IMR-90 (cell line): ENCODE measurements around the gene CBFA2T3. TPM values are rescaled to one million over a fixed set of nuclear protein-coding genes. Genes with fewer than 3 reads are reported as not detected.

Experiments
- ATAC-seq: fragments of 200-7000 bp; cut with Tn5 transposase; 2 replicates; pipeline ENCODE4 v1.9.1; 2020; ENCODE audit warnings: low read depth, mild to moderate bottlenecking, moderate library complexity
- BruUV-seq: library from RNA; stranded (reverse); fragments of 400-500 nt; replicated peaks from 2 replicates; lab custom pipeline; 2021; lab: Mats Ljungman, UMichigan
- CTCF ChIA-PET: fragments of 300-600 bp; formaldehyde crosslinking; extraction: SDS; loops from one replicate; lab custom pipeline; 2021; ENCODE audit warnings: antibody characterized with exemption; lab: Yijun Ruan, JAX
- POLR2A ChIA-PET: fragments of 300-600 bp; sonication (Branson Sonifier 250); formaldehyde crosslinking; loops from one replicate; lab custom pipeline; 2022; ENCODE audit warnings: antibody characterized with exemption; ENCODE audit not compliant: unreplicated experiment; lab: Charles Lee
- DNase-seq: peaks from one replicate; pipeline ENCODE4 v3.0.0; 2013
- H2AFZ ChIP-seq: replicated peaks from 2 replicates; pipeline ENCODE3; 2013; ENCODE audit warnings: low read length, mild to moderate bottlenecking; ENCODE audit not compliant: poor library complexity
- H2AK5ac ChIP-seq: 2 replicates; pipeline ENCODE4 v1.6.1; 2013; ENCODE audit warnings: low read depth, low read length, inconsistent platforms
- H2AK9ac ChIP-seq: replicated peaks from 2 replicates; pipeline ENCODE3; 2013; ENCODE audit warnings: mild to moderate bottlenecking, low read depth, low read length, moderate library complexity; ENCODE audit not compliant: poor library complexity
- H2BK120ac ChIP-seq: 2 replicates; pipeline ENCODE4 v1.6.1; 2013; ENCODE audit warnings: low read depth, low read length, inconsistent platforms
- H2BK15ac ChIP-seq: 3 replicates; pipeline ENCODE4 v1.6.1; 2013; ENCODE audit warnings: low read depth, low read length, inconsistent platforms
- H2BK20ac ChIP-seq: 2 replicates; pipeline ENCODE4 v1.6.1; 2013; ENCODE audit warnings: low read depth, mild to moderate bottlenecking, inconsistent platforms, low read length, moderate library complexity
- H2BK5ac ChIP-seq: 2 replicates; pipeline ENCODE4 v1.6.1; 2013; ENCODE audit warnings: mild to moderate bottlenecking, low read depth, low read length, inconsistent platforms; ENCODE audit not compliant: poor library complexity, severe bottlenecking
- H3K14ac ChIP-seq: replicated peaks from 2 replicates; pipeline ENCODE4 v1.6.1; 2013; ENCODE audit warnings: low read depth, low read length, inconsistent platforms
- H3K18ac ChIP-seq: 2 replicates; pipeline ENCODE4 v1.6.1; 2013; ENCODE audit warnings: low read depth, low read length, control low read depth
- H3K23ac ChIP-seq: 2 replicates; pipeline ENCODE4 v1.6.1; 2013; ENCODE audit warnings: low read depth, low read length, inconsistent platforms
- H3K27ac ChIP-seq: 2 replicates; pipeline ENCODE4 v1.5.1; 2013; ENCODE audit warnings: mild to moderate bottlenecking, control low read depth, low read length; ENCODE audit not compliant: insufficient read depth
- H3K27me3 ChIP-seq: 2 replicates; pipeline ENCODE4 v1.6.1; 2013; ENCODE audit warnings: low read length; ENCODE audit not compliant: control insufficient read depth, insufficient read depth
- H3K36me3 ChIP-seq: 2 replicates; pipeline ENCODE4 v1.6.1; 2013; ENCODE audit warnings: low read length, mixed read lengths; ENCODE audit not compliant: control insufficient read depth, insufficient read depth
- H3K4ac ChIP-seq: 2 replicates; pipeline ENCODE4 v1.6.1; 2013; ENCODE audit warnings: low read depth, low read length, inconsistent platforms
- H3K4me1 ChIP-seq: 2 replicates; pipeline ENCODE4 v1.6.1; 2013; ENCODE audit warnings: low read length, mixed read lengths; ENCODE audit not compliant: control insufficient read depth, insufficient read depth
- H3K4me2 ChIP-seq: 2 replicates; pipeline ENCODE4 v1.6.1; 2013; ENCODE audit warnings: low read depth, mild to moderate bottlenecking, control low read depth, low read length, moderate library complexity
- H3K4me3 ChIP-seq: 2 replicates; pipeline ENCODE4 v1.5.1; 2013; ENCODE audit warnings: low read depth, mild to moderate bottlenecking, control low read depth, low read length, moderate library complexity; ENCODE audit not compliant: insufficient read depth
- H3K56ac ChIP-seq: 2 replicates; pipeline ENCODE4 v1.6.1; 2013; ENCODE audit warnings: low read length, inconsistent platforms; ENCODE audit not compliant: insufficient read depth; ENCODE audit errors: extremely low read depth
- H3K79me1 ChIP-seq, 2 experiments: 2 replicates each; pipeline ENCODE4 v1.6.1; 2013; ENCODE audit warnings: low read length in 2 of 2, inconsistent platforms in 1 of 2, low read depth in 1 of 2
- H3K9ac ChIP-seq: 2 replicates; pipeline ENCODE4 v1.6.1; 2013; ENCODE audit warnings: low read depth, low read length, control low read depth
- H3K9me1 ChIP-seq: 2 replicates; pipeline ENCODE4 v1.6.1; 2013; ENCODE audit warnings: low read length, inconsistent platforms; ENCODE audit not compliant: insufficient read depth
- H3K9me3 ChIP-seq: 2 replicates; pipeline ENCODE4 v1.6.1; 2013; ENCODE audit warnings: low read length; ENCODE audit not compliant: control insufficient read depth, insufficient read depth
- H4K20me1 ChIP-seq: 2 replicates; pipeline ENCODE4 v1.6.1; 2013; ENCODE audit warnings: low read length, inconsistent platforms; ENCODE audit not compliant: insufficient read depth
- H4K5ac ChIP-seq: 2 replicates; pipeline ENCODE4 v1.6.1; 2013; ENCODE audit warnings: mild to moderate bottlenecking, low read depth, low read length, control low read depth
- H4K8ac ChIP-seq, 2 experiments: 2 replicates each; pipeline ENCODE4 v1.6.1; 2013; ENCODE audit warnings: low read depth in 2 of 2, low read length in 2 of 2, control low read depth in 1 of 2, inconsistent platforms in 1 of 2
- H4K91ac ChIP-seq: 2 replicates; pipeline ENCODE4 v1.6.1; 2013; ENCODE audit warnings: low read depth, low read length, inconsistent platforms; ENCODE audit not compliant: insufficient read depth
- BHLHE40 ChIP-seq: fragments of 150-350 bp; IDR thresholded peaks from 2 replicates; pipeline ENCODE4 v1.6.1; 2016; ENCODE audit warnings: mild to moderate bottlenecking, low read depth, low read length
- CEBPB ChIP-seq: IDR thresholded peaks from 2 replicates; pipeline ENCODE4 v1.6.1; 2012; ENCODE audit warnings: low read depth, low read length, improper control_type of control experiment
- CHD1 ChIP-seq: IDR thresholded peaks from 2 replicates; pipeline ENCODE4 v1.6.1; 2012; ENCODE audit warnings: low read depth, low read length, improper control_type of control experiment
- CTCF ChIP-seq: conservative IDR thresholded peaks from 2 replicates; pipeline ENCODE4 v1.5.1; 2012; ENCODE audit warnings: mild to moderate bottlenecking, low read depth, low read length, improper control_type of control experiment
- ELK1 ChIP-seq: fragments of 150-350 bp; IDR thresholded peaks from 2 replicates; pipeline ENCODE4 v1.6.1; 2016; ENCODE audit warnings: low read depth, mild to moderate bottlenecking, low read length, moderate library complexity, borderline replicate concordance
- FOS ChIP-seq: fragments of 150-350 bp; IDR thresholded peaks from 2 replicates; pipeline ENCODE4 v1.6.1; 2016; ENCODE audit warnings: low read depth, low read length
- MAFK ChIP-seq: IDR thresholded peaks from 2 replicates; pipeline ENCODE4 v1.6.1; 2012; ENCODE audit warnings: low read depth, low read length, improper control_type of control experiment
- MAZ ChIP-seq: IDR thresholded peaks from 2 replicates; pipeline ENCODE4 v1.6.1; 2012; ENCODE audit warnings: low read depth, mild to moderate bottlenecking, low read length, improper control_type of control experiment, moderate library complexity, borderline replicate concordance
- MXI1 ChIP-seq: IDR thresholded peaks from 2 replicates; pipeline ENCODE4 v1.6.1; 2012; ENCODE audit warnings: low read depth, mild to moderate bottlenecking, low read length, moderate library complexity, borderline replicate concordance
- POLR2A ChIP-seq: IDR thresholded peaks from 2 replicates; pipeline ENCODE4 v1.6.1; 2012; ENCODE audit warnings: mild to moderate bottlenecking, low read depth, low read length
- RAD21 ChIP-seq: IDR thresholded peaks from 2 replicates; pipeline ENCODE4 v1.6.1; 2012; ENCODE audit warnings: low read length, improper control_type of control experiment
- RCOR1 ChIP-seq: IDR thresholded peaks from 2 replicates; pipeline ENCODE4 v1.6.1; 2012; ENCODE audit warnings: mild to moderate bottlenecking, low read length, improper control_type of control experiment; ENCODE audit not compliant: insufficient replicate concordance
- RFX5 ChIP-seq: IDR thresholded peaks from 2 replicates; pipeline ENCODE4 v1.8.0; 2012; ENCODE audit warnings: low read depth, mild to moderate bottlenecking, low read length, moderate library complexity
- SMC3 ChIP-seq: fragments of 150-350 bp; IDR thresholded peaks from 2 replicates; pipeline ENCODE4 v1.6.1; 2016; ENCODE audit warnings: low read depth, mild to moderate bottlenecking, antibody characterized with exemption, low read length, moderate library complexity
- USF2 ChIP-seq: fragments of 150-350 bp; IDR thresholded peaks from 2 replicates; pipeline ENCODE4 v1.6.1; 2017; ENCODE audit warnings: mild to moderate bottlenecking, antibody characterized with exemption, low read length, low read depth
- WGBS, 2 experiments: methylation state at CpG; one replicate each; pipeline versions ENCODE4 v1.1.5 to v1.1.7; 2013; ENCODE audit warnings: missing lambda C conversion rate in 2 of 2; ENCODE audit not compliant: insufficient read length in 1 of 2; ENCODE audit errors: extremely low coverage in 2 of 2; 5-methylcytosine and 5-hydroxymethylcytosine counted together
- dilution Hi-C: fragments of 300-500 bp; cut with HindIII; formaldehyde crosslinking; loops from one replicate; pipeline ENCODE4 v1.14.3; 2018; ENCODE audit warnings: low sequenced_read_pairs; ENCODE audit not compliant: unreplicated experiment
- in situ Hi-C: fragments of 300-500 bp; cut with MboI; formaldehyde crosslinking; loops from 3 replicates; pipeline ENCODE4 v1.14.3; 2019; ENCODE audit warnings: low sequenced_read_pairs, inconsistent platforms, mixed read lengths
- intact Hi-C: fragments of 100-400 bp; cut with micrococcal nuclease; formaldehyde crosslinking; loops from 2 replicates; pipeline ENCODE4 v1.10.0; 2022
- polyA plus RNA-seq, 3 experiments: library from polyadenylated mRNA; depleted of rRNA; stranded (reverse); fragments of >200 nt; gene quantifications; 2 replicates each; pipeline ENCODE4 v1.2.3, GENCODE V29; 2012; ENCODE audit warnings: low replicate concordance in 1 of 3
- total RNA-seq: library from RNA; depleted of rRNA; stranded (reverse); fragments of >200 nt; gene quantifications from 2 replicates; pipeline ENCODE4 v1.2.3, GENCODE V29; 2012

The CBFA2T3 gene
- total and polyA plus RNA-seq, 2 of the 4 experiments (the other 2 are of a cell fraction), result not detected

- WGBS, 2 experiments, result 88% methylated on average over 11 of the region's 24 CpGs; no CpG with 5 or more reads in 1 of the 2 experiments
- Histone ChIP-seq H2BK20ac (no peak overlapping the region), H3K36me3 (0 out of 2 replicates have a peak, but pooled peaks cover 2% of the 10 kb centered on the region), H2AFZ (no peak overlapping the region), H3K9me3 (no peaks in the 10 kb centered on the region), H3K23ac (no peak overlapping the region), H3K4me1 (no peaks in the 10 kb centered on the region), H3K4me3 (no peak overlapping the region), H2AK5ac (no peak overlapping the region), H3K9ac (no peak overlapping the region), H4K8ac (no peak overlapping the region), H4K5ac (no peak overlapping the region), H3K56ac (no peak overlapping the region), H2BK5ac (no peak overlapping the region), H4K91ac (no peak overlapping the region), H3K18ac (no peak overlapping the region), H3K79me1 (no peaks in the 10 kb centered on the region), H3K27ac (no peak overlapping the region), H2BK15ac (no peak overlapping the region), H4K20me1 (no peaks in the 10 kb centered on the region), H3K27me3 (peaks cover 33% of the 10 kb centered on the region), H3K9me1 (no peaks in the 10 kb centered on the region), H2AK9ac (no peak overlapping the region), H3K14ac (no peak overlapping the region), H3K4ac (no peak overlapping the region), H3K4me2 (no peak overlapping the region), H2BK120ac (no peak overlapping the region)
- CTCF ChIA-PET, result no interaction called here
- no peak for ATAC-seq
- in situ Hi-C loops, result no loop called here
- DNase-seq, result no peak
- POLR2A ChIA-PET, result no interaction called here
- dilution Hi-C loops, result no loop called here
- intact Hi-C loops, result no loop called here
- BruUV-seq, result no TSS peak
- TF ChIP-seq CTCF (no peak), MXI1 (no peak), SMC3 (no peak), MAZ (no peak), MAFK (no peak), CEBPB (no peak), CHD1 (no peak), BHLHE40 (no peak), USF2 (no peak), FOS (no peak), POLR2A (no peak), RAD21 (no peak), RCOR1 (no peak), RFX5 (no peak), ELK1 (no peak)
These were observed 109.3 kb downstream of the CBFA2T3 start for GRCh38 chr16:88867581-88868246.
